ENCODE measurements around the gene DNAJC18.
"Not testable (repeated sequence)": the region's sequence is repeated elsewhere in the genome, so short reads cannot be mapped to it uniquely, and the experiment has no call there.

The DNAJC18 gene

GRCh38 chr5:139460455-139460854 is 21.1 kb upstream of the DNAJC18 start:
- DNase-seq: no peak

GRCh38 chr5:139459451-139459934 is 20.2 kb upstream of the DNAJC18 start:
- no peak for DNase-seq

GRCh38 chr5:139458580-139459407 is 19.5 kb upstream of the DNAJC18 start:
- DNase-seq: peak; percentile 52

GRCh38 chr5:139457653-139458306 is 18.5 kb upstream of the DNAJC18 start:
- DNase-seq: no peak

GRCh38 chr5:139457241-139457640 is 17.9 kb upstream of the DNAJC18 start:
- no peak for DNase-seq

- DNase-seq: no peak
These were observed 17.5 kb upstream of the DNAJC18 start for GRCh38 chr5:139456776-139457175.

GRCh38 chr5:139454568-139455290 is 15.4 kb upstream of the DNAJC18 start:
- DNase-seq: no peak

GRCh38 chr5:139453683-139454567 is 14.6 kb upstream of the DNAJC18 start:
- DNase-seq: peak; percentile 51

GRCh38 chr5:139451878-139452660 is 12.7 kb upstream of the DNAJC18 start:
- no peak for DNase-seq

- no peak for DNase-seq
These were observed 11.9 kb upstream of the DNAJC18 start for GRCh38 chr5:139451176-139451575.

- no peak for DNase-seq
These were observed 7.8 kb upstream of the DNAJC18 start for GRCh38 chr5:139446956-139447779.

GRCh38 chr5:139445325-139446170 is 6.2 kb upstream of the DNAJC18 start:
- no peak for DNase-seq

- no peak for DNase-seq
These were observed 4.6 kb upstream of the DNAJC18 start for GRCh38 chr5:139443831-139444453.

GRCh38 chr5:139440416-139440815 is 1.1 kb upstream of the DNAJC18 start:
- DNase-seq: not testable (repeated sequence)

- DNase-seq: no peak
These were observed 665 bp downstream of the DNAJC18 start for GRCh38 chr5:139438707-139439012.

GRCh38 chr5:139435676-139436075 is 3.6 kb downstream of the DNAJC18 start:
- no peak for DNase-seq

- no peak for DNase-seq
These were observed 7.6 kb downstream of the DNAJC18 start for GRCh38 chr5:139431706-139432105.

GRCh38 chr5:139430015-139430414 is 9.3 kb downstream of the DNAJC18 start:
- DNase-seq: no peak

GRCh38 chr5:139426203-139426885 is 13.0 kb downstream of the DNAJC18 start:
- no peak for DNase-seq
